Sciatic nerve (tissue), 2 donors: ENCODE measurements around the gene FGL2. TPM values are rescaled to one million over a fixed set of nuclear protein-coding genes. Genes with fewer than 3 reads are reported as not detected.
A peak's percentile ranks its signal among the peaks of the same experiment; 100 is the strongest.
"Not testable (repeated sequence)": the region's sequence is repeated elsewhere in the genome, so short reads cannot be mapped to it uniquely, and the experiment has no call there.

Source experiments
- ATAC-seq: fragments of 200-7000 bp; cut with Tn5 transposase; one replicate; pipeline ENCODE4 v1.9.1; 2020; ENCODE audit warnings: mild to moderate bottlenecking, moderate library complexity
- DNase-seq: peaks from one replicate; pipeline ENCODE4 v3.0.0-alpha.2; 2020; ENCODE audit warnings: low spot score
- intact Hi-C: fragments of 100-400 bp; cut with DNase I; formaldehyde crosslinking; loops from one replicate; pipeline ENCODE4 v1.14.2; 2022
- total RNA-seq: library from RNA; stranded (reverse); fragmentation: NEBNext Ultra II Directional; extraction: Animal tissue kit (Norgen Biotek cat#: 25700); gene quantifications from one replicate; pipeline ENCODE4 v1.2.1, GENCODE V29; 2021
- donor health status: DM: no; HTN: no; CAD: no.
- donor health status: DM: no; HTN: no; CAD: no.

Gene FGL2
- total RNA-seq, 1 donor from 2014 or later = 269 TPM

GRCh38 chr7:77175274-77175800 lies 24.3 kb downstream of the FGL2 start:
- ATAC-seq, DNase-seq, intact Hi-C loops: not testable (repeated sequence)

- DNase-seq, intact Hi-C loops, ATAC-seq: not testable (repeated sequence)
Measured at GRCh38 chr7:77174418-77174817, 25.2 kb downstream of the FGL2 start.

GRCh38 chr7:77172437-77173172 lies 27.0 kb downstream of the FGL2 start:
- intact Hi-C loops, DNase-seq, ATAC-seq: not testable (repeated sequence)

- DNase-seq, ATAC-seq, intact Hi-C loops: not testable (repeated sequence)
Measured at GRCh38 chr7:77171073-77171472, 28.5 kb downstream of the FGL2 start.

- ATAC-seq (peak; percentile 45), DNase-seq (no peak)
- intact Hi-C loops = no loop called here
Measured at GRCh38 chr7:77157446-77157845, 42.2 kb downstream of the FGL2 start.

DNA sequence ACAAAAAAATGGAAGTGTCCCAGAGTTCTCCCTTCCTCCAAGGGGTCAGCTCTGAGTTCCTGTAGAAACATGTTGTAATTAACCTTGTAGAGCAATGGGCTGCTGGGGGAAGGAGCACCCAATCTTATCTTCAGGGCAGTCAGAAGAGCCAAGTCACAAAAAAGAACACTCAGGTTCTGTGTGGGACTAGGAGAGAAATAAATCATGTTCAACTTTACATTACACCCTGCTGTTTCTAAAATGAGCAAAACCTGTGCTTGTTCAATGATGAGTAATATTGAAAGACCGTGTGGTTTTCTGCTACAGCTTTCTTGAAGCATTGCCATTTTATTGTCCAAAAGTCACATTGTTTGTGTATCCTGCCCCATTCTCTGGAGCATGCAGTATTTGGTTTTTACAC lies 42.6 kb downstream of the FGL2 start:
- DNase-seq, intact Hi-C loops: not testable (repeated sequence)
- ATAC-seq = peak; percentile 13

GRCh38 chr7:77155601-77156377 lies 43.8 kb downstream of the FGL2 start:
- ATAC-seq, intact Hi-C loops, DNase-seq: not testable (repeated sequence)

- ATAC-seq, intact Hi-C loops: not testable (repeated sequence)
Measured at GRCh38 chr7:77154917-77155464, 44.6 kb downstream of the FGL2 start.

DNA sequence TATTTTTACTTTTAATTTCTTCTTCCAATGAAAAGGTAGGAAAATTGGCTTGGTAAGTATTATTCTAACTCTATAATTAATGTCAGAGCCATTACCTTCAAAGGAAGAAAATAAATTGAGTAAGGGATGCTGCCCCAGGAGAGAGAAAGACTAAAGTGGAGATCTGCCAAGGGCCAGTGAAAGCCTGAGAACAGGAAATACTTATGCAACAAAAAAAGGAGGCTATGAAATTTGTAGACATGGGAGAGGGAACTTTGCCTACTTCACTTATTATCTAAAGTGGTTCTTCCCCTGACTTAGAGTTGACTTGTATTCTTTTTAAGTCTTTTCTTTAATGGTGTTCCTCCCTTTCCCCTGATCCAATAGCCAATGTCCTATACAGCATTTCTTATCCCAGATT lies 47.4 kb downstream of the FGL2 start:
- DNase-seq, ATAC-seq, intact Hi-C loops: not testable (repeated sequence)

More at GRCh38 chr7:77154917-77155464, 44.6 kb downstream of the FGL2 start:
- DNase-seq = not testable (repeated sequence)

Other genes with a start within 250 kb of the FGL2 start
- not detected for gene SPDYE17, start 167.5 kb downstream of the FGL2 start, total RNA-seq
- gene SPDYE18, start 137.3 kb downstream of the FGL2 start, total RNA-seq = 1.5 TPM
- 26.4 TPM for gene CCDC146, start 77.2 kb downstream of the FGL2 start, total RNA-seq
- gene GSAP, start 216.5 kb upstream of the FGL2 start, total RNA-seq = 22.3 TPM